A549 (cell line): ENCODE measurements around the gene SEC14L6.

Source experiments
- CHD4 ChIP-seq: fragments of 200-600 bp; sonication (generic); IDR thresholded peaks from 2 replicates; pipeline ENCODE4 v1.6.1; 2016; ENCODE audit warnings: antibody characterized with exemption, mild to moderate bottlenecking, borderline replicate concordance
- ESRRA ChIP-seq: fragments of 150-350 bp; IDR thresholded peaks from 2 replicates; pipeline ENCODE4 v1.6.1; 2014; ENCODE audit warnings: mild to moderate bottlenecking, low read length, borderline replicate concordance
- HDAC2 ChIP-seq: fragments of 200-600 bp; sonication (generic); IDR thresholded peaks from 2 replicates; pipeline ENCODE4 v1.6.1; 2016
- JUN ChIP-seq, 2 experiments: fragments of >200 bp; sonication (Bioruptor Twin); formaldehyde crosslinking; IDR thresholded peaks; 2 replicates in 1 of 2; 3 replicates in 1 of 2; pipeline ENCODE4 v1.6.1; 2016 to 2017
- MAFK ChIP-seq: fragments of 450-650 bp; IDR thresholded peaks from 2 replicates; pipeline ENCODE4 v1.6.1; 2014; ENCODE audit not compliant: partially characterized antibody
- POLR2A ChIP-seq: IDR thresholded peaks from 2 replicates; pipeline ENCODE4 v1.6.1; 2012; ENCODE audit warnings: mild to moderate bottlenecking, low read length
- SMC3 ChIP-seq: fragments of >200 bp; sonication (Bioruptor Twin); formaldehyde crosslinking; IDR thresholded peaks from 3 replicates; pipeline ENCODE4 v1.6.1; 2018; ENCODE audit warnings: inconsistent platforms
- TF ChIP-seq, protein P1 (sequence below): fragments of >200 bp; sonication (Bioruptor Twin); formaldehyde crosslinking; IDR thresholded peaks from 3 replicates; pipeline ENCODE4 v1.5.1; 2016

DNA sequence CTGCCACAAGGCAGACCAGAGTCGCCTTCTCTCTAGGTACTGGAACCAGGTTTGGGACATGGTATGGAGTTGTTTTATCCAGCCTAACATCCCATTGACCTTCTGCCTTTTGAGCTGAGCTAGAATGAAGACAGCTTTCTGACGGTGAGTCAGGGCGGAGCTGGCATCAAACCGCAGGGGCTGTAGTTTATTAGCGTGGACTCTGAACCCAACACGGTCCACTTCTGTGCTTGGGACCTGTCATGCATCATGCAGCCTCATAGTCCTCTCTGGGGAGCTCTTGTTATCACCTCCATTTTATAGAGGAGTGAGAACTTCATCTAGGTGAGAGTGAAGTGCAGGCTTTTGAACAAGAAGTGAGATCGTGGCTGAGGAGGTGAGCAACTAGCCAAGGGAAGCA is 19.6 kb upstream of the SEC14L6 start:
- TF ChIP-seq HDAC2 (no peak), POLR2A (no peak), JUN (IDR thresholded peaks at IDR 0.05) (no peak), SMC3 (no peak), ESRRA (no peak), MAFK (no peak), CHD4 (no peak)
- TF ChIP-seq, protein P1, sequence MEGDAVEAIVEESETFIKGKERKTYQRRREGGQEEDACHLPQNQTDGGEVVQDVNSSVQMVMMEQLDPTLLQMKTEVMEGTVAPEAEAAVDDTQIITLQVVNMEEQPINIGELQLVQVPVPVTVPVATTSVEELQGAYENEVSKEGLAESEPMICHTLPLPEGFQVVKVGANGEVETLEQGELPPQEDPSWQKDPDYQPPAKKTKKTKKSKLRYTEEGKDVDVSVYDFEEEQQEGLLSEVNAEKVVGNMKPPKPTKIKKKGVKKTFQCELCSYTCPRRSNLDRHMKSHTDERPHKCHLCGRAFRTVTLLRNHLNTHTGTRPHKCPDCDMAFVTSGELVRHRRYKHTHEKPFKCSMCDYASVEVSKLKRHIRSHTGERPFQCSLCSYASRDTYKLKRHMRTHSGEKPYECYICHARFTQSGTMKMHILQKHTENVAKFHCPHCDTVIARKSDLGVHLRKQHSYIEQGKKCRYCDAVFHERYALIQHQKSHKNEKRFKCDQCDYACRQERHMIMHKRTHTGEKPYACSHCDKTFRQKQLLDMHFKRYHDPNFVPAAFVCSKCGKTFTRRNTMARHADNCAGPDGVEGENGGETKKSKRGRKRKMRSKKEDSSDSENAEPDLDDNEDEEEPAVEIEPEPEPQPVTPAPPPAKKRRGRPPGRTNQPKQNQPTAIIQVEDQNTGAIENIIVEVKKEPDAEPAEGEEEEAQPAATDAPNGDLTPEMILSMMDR, result no peak
